GM21737 (cell line): Measurements from ENCODE around the gene EPS8L2.

Experiments
- ATAC-seq: cut with Tn5 transposase; IDR thresholded peaks from one replicate; pipeline ENCODE4 v1.9.1; 2021; ENCODE audit warnings: mild to moderate bottlenecking, moderate library complexity; ENCODE audit not compliant: unreplicated experiment

The EPS8L2 gene

GRCh38 chr11:705646-706438, at the start of gene EPS8L2:
Gene EPS8L2 (plus strand): TSS chr11:706231. CDS start chr11:709408, 3,177 bp downstream.
- ATAC-seq, result no peak

- ATAC-seq, result no peak
Measured at GRCh38 chr11:656426-656825, 49.6 kb upstream of the EPS8L2 start.

GRCh38 chr11:656866-657265, 49.2 kb upstream of the EPS8L2 start:
- ATAC-seq, result no peak

GRCh38 chr11:657691-658126, 48.3 kb upstream of the EPS8L2 start:
- no peak for ATAC-seq

GRCh38 chr11:659532-660085, 46.4 kb upstream of the EPS8L2 start:
- ATAC-seq, result no peak

GRCh38 chr11:660281-660680, 45.8 kb upstream of the EPS8L2 start:
- ATAC-seq, result no peak

- no peak for ATAC-seq
Measured at GRCh38 chr11:660681-661444, 45.2 kb upstream of the EPS8L2 start.

GRCh38 chr11:662689-663274, 43.2 kb upstream of the EPS8L2 start:
- no peak for ATAC-seq

GRCh38 chr11:665062-665703, 40.8 kb upstream of the EPS8L2 start:
- ATAC-seq, result no peak

- ATAC-seq, result no peak
Measured at GRCh38 chr11:665704-666281, 40.2 kb upstream of the EPS8L2 start.

- no peak for ATAC-seq
Measured at GRCh38 chr11:673866-674265, 32.2 kb upstream of the EPS8L2 start.

GRCh38 chr11:674406-674805, 31.6 kb upstream of the EPS8L2 start:
- ATAC-seq, result no peak

GRCh38 chr11:678297-678696, 27.7 kb upstream of the EPS8L2 start:
- ATAC-seq, result no peak

GRCh38 chr11:679271-680207, 26.5 kb upstream of the EPS8L2 start:
- ATAC-seq, result no peak

GRCh38 chr11:680476-680875, 25.6 kb upstream of the EPS8L2 start:
- no peak for ATAC-seq

GRCh38 chr11:680970-681369, 25.1 kb upstream of the EPS8L2 start:
- ATAC-seq, result no peak

GRCh38 chr11:686451-687243, 19.4 kb upstream of the EPS8L2 start:
- ATAC-seq, result no peak

- no peak for ATAC-seq
Measured at GRCh38 chr11:687751-688150, 18.3 kb upstream of the EPS8L2 start.

GRCh38 chr11:688681-689080, 17.4 kb upstream of the EPS8L2 start:
- no peak for ATAC-seq
